ENCODE results near the gene APBA2.

- TF ChIP-seq POLR2A (IDR thresholded peaks at IDR 0.05; ENCODE audit: low read depth, low read length) (no peak), CEBPB (IDR thresholded peaks at IDR 0.05; ENCODE audit: low read depth, low read length) (no peak), ELK1 (IDR thresholded peaks at IDR 0.05; ENCODE audit: borderline replicate concordance, low read depth, low read length) (no peak), CTCF (conservative IDR thresholded peaks at IDR 0.05; ENCODE audit: low read depth, low read length) (no peak), CHD1 (IDR thresholded peaks at IDR 0.05; ENCODE audit: low read depth, low read length) (no peak), MAFK (IDR thresholded peaks at IDR 0.05; ENCODE audit: low read depth, low read length) (no peak), BHLHE40 (IDR thresholded peaks at IDR 0.05; ENCODE audit: low read depth, low read length) (no peak), MAZ (IDR thresholded peaks at IDR 0.05; ENCODE audit: borderline replicate concordance, low read depth, low read length) (no peak), RFX5 (IDR thresholded peaks at IDR 0.05; ENCODE audit: low read depth, low read length) (no peak), RCOR1 (IDR thresholded peaks at IDR 0.05; ENCODE audit: insufficient replicate concordance, low read length) (no peak), MXI1 (IDR thresholded peaks at IDR 0.05; ENCODE audit: borderline replicate concordance, low read depth, low read length) (no peak)
Observed at GRCh38 chr15:29133321-29133720, 247.5 kb downstream of the APBA2 start.
